HepG2 (cell line): ENCODE results near the gene SAA2. TPM values are rescaled to one million over a fixed set of nuclear protein-coding genes. Genes with fewer than 3 reads are reported as not detected.

Source experiments
- ATAC-seq: fragments of 200-7000 bp; cut with Tn5 transposase; 3 replicates; pipeline ENCODE4 v1.9.1; 2020; ENCODE audit warnings: mild to moderate bottlenecking, moderate library complexity
- BruUV-seq: library from RNA; stranded (reverse); fragments of 400-500 nt; replicated peaks from 2 replicates; lab custom pipeline; 2021; lab: Mats Ljungman, UMichigan
- CTCF ChIA-PET: fragments of 300-600 bp; formaldehyde crosslinking; extraction: SDS; loops from one replicate; lab custom pipeline; 2021; ENCODE audit warnings: low total read pairs, inconsistent platforms, low intra/inter-chr PET ratio; lab: Yijun Ruan, JAX
- POLR2A ChIA-PET: fragments of 350-600 bp; sonication (Branson Sonifier 250); formaldehyde crosslinking; loops from one replicate; lab custom pipeline; 2020; ENCODE audit warnings: antibody characterized with exemption, inconsistent platforms; lab: Yijun Ruan, JAX
- DNase-seq: peaks from one replicate; pipeline ENCODE4 v3.0.0-alpha.2; 2015; ENCODE audit warnings: low spot score
- FAIRE-seq: peaks from 3 replicates; lab custom pipeline; 2011; peaks lifted over from hg19 to GRCh38; lab: Jason Lieb, UNC
- H2AFZ ChIP-seq: one replicate; pipeline ENCODE4 v1.6.1; 2011; ENCODE audit warnings: low read length, inconsistent platforms
- H3K27ac ChIP-seq: fragments of 300-600 bp; 3 replicates; pipeline ENCODE4 v1.8.0; 2011; ENCODE audit warnings: mixed run types, mild to moderate bottlenecking, mixed read lengths, low read length, inconsistent platforms; ENCODE audit not compliant: insufficient read depth; ENCODE audit errors: extremely low read length
- H3K27me3 ChIP-seq, 2 experiments: fragments of 200-600 bp in 1 of 2; 2 replicates in 1 of 2; 3 replicates in 1 of 2; pipeline versions ENCODE4 v1.6.0 to v1.8.0; 2011; ENCODE audit warnings: low read length in 2 of 2, mild to moderate bottlenecking in 2 of 2, moderate library complexity in 2 of 2, inconsistent platforms in 1 of 2; ENCODE audit not compliant: insufficient read depth in 2 of 2, control insufficient read depth in 1 of 2
- H3K36me3 ChIP-seq, 2 experiments: fragments of 200-600 bp in 1 of 2; replicated peaks in 1 of 2; 2 replicates in 1 of 2; 3 replicates in 1 of 2; pipeline versions ENCODE4 v1.5.1 to v1.8.0; 2011; ENCODE audit warnings: low read length in 2 of 2, inconsistent platforms in 1 of 2; ENCODE audit not compliant: insufficient read depth in 2 of 2, control insufficient read depth in 1 of 2
- H3K4me1 ChIP-seq: 2 replicates; pipeline ENCODE4 v1.5.1; 2012; ENCODE audit warnings: low read length, inconsistent platforms; ENCODE audit not compliant: insufficient read depth
- H3K4me2 ChIP-seq: 2 replicates; pipeline ENCODE4 v1.6.0; 2011; ENCODE audit warnings: low read depth, low read length, inconsistent platforms
- H3K4me3 ChIP-seq, 3 experiments: fragments of 200-600 bp in 1 of 3; sonication (generic), shearing (Covaris generic) in 1 of 3; replicated peaks in 1 of 3; 2 replicates each; pipeline ENCODE4 v1.5.1; 2011 to 2016; ENCODE audit warnings: low read length in 3 of 3, inconsistent platforms in 2 of 3, low read depth in 2 of 3, mild to moderate bottlenecking in 2 of 3, control low read depth in 1 of 3, mixed read lengths in 1 of 3; ENCODE audit not compliant: insufficient read depth in 1 of 3
- H3K79me2 ChIP-seq: one replicate; pipeline ENCODE4 v1.6.1; 2011; ENCODE audit warnings: low read length, inconsistent platforms; ENCODE audit not compliant: insufficient read depth
- H3K9ac ChIP-seq: 2 replicates; pipeline ENCODE4 v1.6.0; 2011; ENCODE audit warnings: mild to moderate bottlenecking, low read depth, low read length, inconsistent platforms; ENCODE audit not compliant: insufficient read depth
- H3K9me3 ChIP-seq: 2 replicates; pipeline ENCODE4 v1.5.1; 2012; ENCODE audit warnings: mild to moderate bottlenecking, low read length
- H4K20me1 ChIP-seq: 2 replicates; pipeline ENCODE4 v1.6.0; 2011; ENCODE audit warnings: inconsistent platforms, mild to moderate bottlenecking, low read length, moderate library complexity; ENCODE audit not compliant: insufficient read depth
- NONO ChIP-seq, 2 experiments: fragments of 450-650 bp in 1 of 2; sonication (generic) in 1 of 2; formaldehyde crosslinking in 1 of 2; IDR thresholded peaks in 1 of 2; conservative IDR thresholded peaks in 1 of 2; 2 replicates each; pipeline versions ENCODE4 v1.6.1 to v1.8.0; 2017 to 2022; ENCODE audit warnings: mild to moderate bottlenecking in 1 of 2, missing genetic modification reagents in 1 of 2, moderate library complexity in 1 of 2
- ZNF33A ChIP-seq: sonication (generic); formaldehyde crosslinking; IDR thresholded peaks from 2 replicates; pipeline ENCODE4 v1.5.1; 2020; ENCODE audit warnings: missing genetic modification reagents, mild to moderate bottlenecking, moderate library complexity, borderline replicate concordance
- ZNF619 ChIP-seq: sonication (generic); formaldehyde crosslinking; IDR thresholded peaks from 2 replicates; pipeline ENCODE4 v1.4.0; 2020; ENCODE audit warnings: mild to moderate bottlenecking, missing genetic modification reagents
- WGBS: methylation state at CpG from one replicate; pipeline ENCODE4 v1.1.6; 2017; ENCODE audit warnings: low lambda C conversion rate; 5-methylcytosine and 5-hydroxymethylcytosine counted together
- in situ Hi-C: cut with HindIII; loops from 2 replicates; pipeline ENCODE4 v1.10.0; 2017; ENCODE audit warnings: low pct_unique_long_range_greater_than_20kb; ENCODE audit not compliant: extremely low pct_ligation_motif_present
- intact Hi-C: fragments of 100-400 bp; cut with micrococcal nuclease; formaldehyde crosslinking; loops from one replicate; pipeline ENCODE4 v1.10.0; 2022; ENCODE audit not compliant: unreplicated experiment
- polyA plus RNA-seq, 8 experiments: library from polyadenylated mRNA; depleted of rRNA in 3 of 8; stranded (reverse) in 7 of 8; unstranded in 1 of 8; fragments of >200 nt; fragmentation: Illumina TruSeq in 4 of 8; extraction: Trizol in 4 of 8; gene quantifications; 2 replicates each; pipeline versions ENCODE4 v1.2.1 to v1.2.3, GENCODE V29; 2011 to 2016; ENCODE audit warnings: low read depth in 4 of 8, missing spikeins in 1 of 8, mixed read lengths in 1 of 8; ENCODE audit not compliant: insufficient read depth in 1 of 8
- total RNA-seq, 5 experiments: library from RNA; depleted of rRNA; stranded (reverse); fragments of >200 nt; fragmentation: Illumina TruSeq; extraction: Trizol; gene quantifications; 2 replicates each; pipeline ENCODE4 v1.2.3, GENCODE V29; 2016; ENCODE audit warnings: low read depth in 1 of 5
- TF ChIP-seq, protein P1 (sequence below): sonication (generic); formaldehyde crosslinking; IDR thresholded peaks from 2 replicates; pipeline ENCODE4 v1.4.0; 2020; ENCODE audit warnings: missing genetic modification reagents
- TF ChIP-seq, protein P2 (sequence below): sonication (generic); formaldehyde crosslinking; IDR thresholded peaks from 2 replicates; pipeline ENCODE4 v1.8.0; 2022; ENCODE audit warnings: missing genetic modification reagents, mild to moderate bottlenecking, borderline replicate concordance
- TF ChIP-seq, protein P3 (sequence below): sonication (generic); formaldehyde crosslinking; IDR thresholded peaks from 2 replicates; pipeline ENCODE4 v1.9.0; 2021; ENCODE audit warnings: mild to moderate bottlenecking, missing genetic modification reagents
- TF ChIP-seq, protein P4 (sequence below): sonication (generic); formaldehyde crosslinking; IDR thresholded peaks from 2 replicates; pipeline ENCODE4 v1.4.0; 2020; ENCODE audit warnings: missing genetic modification reagents

The SAA2 gene
- total and polyA plus RNA-seq, 2 of the 13 experiments (the other 11 are each of a cell fraction or from before 2014, with no cell fraction given): 0.27 TPM; not detected in 1

DNA sequence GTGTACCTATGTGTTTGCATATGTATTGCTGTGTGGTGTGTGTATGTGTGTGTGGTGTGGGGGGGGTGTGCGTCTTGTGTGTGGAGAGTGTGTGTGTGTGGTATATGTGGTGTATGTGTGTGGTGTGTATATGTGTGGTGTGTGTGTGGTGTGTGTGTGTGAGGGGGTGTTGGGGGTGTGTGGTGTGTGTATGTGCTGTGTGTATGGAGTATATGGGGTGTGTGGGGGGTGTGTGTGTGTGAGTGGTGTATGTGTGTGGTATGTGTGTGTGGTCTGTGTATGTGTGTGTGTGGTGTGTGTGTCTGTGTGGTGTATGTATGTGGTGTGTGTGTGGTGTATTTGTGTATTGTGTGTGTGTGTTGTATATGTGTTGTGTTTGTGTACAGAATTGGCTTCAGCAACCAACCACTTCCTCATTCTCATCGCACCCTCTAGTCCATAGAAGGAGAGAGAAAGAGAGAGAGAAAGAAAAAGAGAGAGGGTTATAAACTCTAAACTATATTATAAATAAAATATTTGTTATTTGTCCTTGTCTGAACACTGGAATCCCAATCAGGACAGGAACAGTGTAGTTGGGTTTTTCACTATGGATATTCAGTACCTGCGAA lies 25.6 kb downstream of the SAA2 start:
- no peak overlapping the region for H3K9ac ChIP-seq
- in situ Hi-C loops: no loop called here

More for the DNA sequence above, 25.6 kb downstream of the SAA2 start:
- Histone ChIP-seq H3K27me3 (no peaks in the 10 kb centered on the region), H2AFZ (no peak overlapping the region), H3K4me1 (peaks cover 55% of the 10 kb centered on the region), H3K4me3 (no peak overlapping the region), H3K27ac (peak overlapping the region; percentile 92), H3K79me2 (no peaks in the 10 kb centered on the region), H3K9me3 (no peaks in the 10 kb centered on the region), H3K36me3 (no peaks in the 10 kb centered on the region), H4K20me1 (no peaks in the 10 kb centered on the region), H3K4me2 (no peak overlapping the region; the same call in 1 of the 2 replicates)
- peak; percentile 63 for FAIRE-seq
- ChIA-PET CTCF (no interaction called here), POLR2A (interaction anchor here (0.8 to 2.7 kb wide), 4 partner anchors 7 to 303 kb away, joined by 3 to 37 read pairs (median 4); partner anchors contain the start of gene SAA4)
- WGBS: 98% methylated on average over 3 of the region's 3 CpGs
- BruUV-seq: no TSS peak
- intact Hi-C loops: no loop called here
- ATAC-seq: no peak
- TF ChIP-seq ZNF33A (CRISPR knock-in tag) (no peak), ZNF619 (CRISPR knock-in tag) (no peak), NONO (IDR thresholded peaks at IDR 0.05) (no peak), NONO (CRISPR knock-in tag; conservative IDR thresholded peaks at IDR 0.05) (no peak)
- TF ChIP-seq, protein P1, sequence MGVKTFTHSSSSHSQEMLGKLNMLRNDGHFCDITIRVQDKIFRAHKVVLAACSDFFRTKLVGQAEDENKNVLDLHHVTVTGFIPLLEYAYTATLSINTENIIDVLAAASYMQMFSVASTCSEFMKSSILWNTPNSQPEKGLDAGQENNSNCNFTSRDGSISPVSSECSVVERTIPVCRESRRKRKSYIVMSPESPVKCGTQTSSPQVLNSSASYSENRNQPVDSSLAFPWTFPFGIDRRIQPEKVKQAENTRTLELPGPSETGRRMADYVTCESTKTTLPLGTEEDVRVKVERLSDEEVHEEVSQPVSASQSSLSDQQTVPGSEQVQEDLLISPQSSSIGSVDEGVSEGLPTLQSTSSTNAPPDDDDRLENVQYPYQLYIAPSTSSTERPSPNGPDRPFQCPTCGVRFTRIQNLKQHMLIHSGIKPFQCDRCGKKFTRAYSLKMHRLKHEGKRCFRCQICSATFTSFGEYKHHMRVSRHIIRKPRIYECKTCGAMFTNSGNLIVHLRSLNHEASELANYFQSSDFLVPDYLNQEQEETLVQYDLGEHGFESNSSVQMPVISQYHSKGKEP: no peak
- TF ChIP-seq, protein P2, sequence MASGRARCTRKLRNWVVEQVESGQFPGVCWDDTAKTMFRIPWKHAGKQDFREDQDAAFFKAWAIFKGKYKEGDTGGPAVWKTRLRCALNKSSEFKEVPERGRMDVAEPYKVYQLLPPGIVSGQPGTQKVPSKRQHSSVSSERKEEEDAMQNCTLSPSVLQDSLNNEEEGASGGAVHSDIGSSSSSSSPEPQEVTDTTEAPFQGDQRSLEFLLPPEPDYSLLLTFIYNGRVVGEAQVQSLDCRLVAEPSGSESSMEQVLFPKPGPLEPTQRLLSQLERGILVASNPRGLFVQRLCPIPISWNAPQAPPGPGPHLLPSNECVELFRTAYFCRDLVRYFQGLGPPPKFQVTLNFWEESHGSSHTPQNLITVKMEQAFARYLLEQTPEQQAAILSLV (CRISPR knock-in tag): no peak
- TF ChIP-seq, protein P3, sequence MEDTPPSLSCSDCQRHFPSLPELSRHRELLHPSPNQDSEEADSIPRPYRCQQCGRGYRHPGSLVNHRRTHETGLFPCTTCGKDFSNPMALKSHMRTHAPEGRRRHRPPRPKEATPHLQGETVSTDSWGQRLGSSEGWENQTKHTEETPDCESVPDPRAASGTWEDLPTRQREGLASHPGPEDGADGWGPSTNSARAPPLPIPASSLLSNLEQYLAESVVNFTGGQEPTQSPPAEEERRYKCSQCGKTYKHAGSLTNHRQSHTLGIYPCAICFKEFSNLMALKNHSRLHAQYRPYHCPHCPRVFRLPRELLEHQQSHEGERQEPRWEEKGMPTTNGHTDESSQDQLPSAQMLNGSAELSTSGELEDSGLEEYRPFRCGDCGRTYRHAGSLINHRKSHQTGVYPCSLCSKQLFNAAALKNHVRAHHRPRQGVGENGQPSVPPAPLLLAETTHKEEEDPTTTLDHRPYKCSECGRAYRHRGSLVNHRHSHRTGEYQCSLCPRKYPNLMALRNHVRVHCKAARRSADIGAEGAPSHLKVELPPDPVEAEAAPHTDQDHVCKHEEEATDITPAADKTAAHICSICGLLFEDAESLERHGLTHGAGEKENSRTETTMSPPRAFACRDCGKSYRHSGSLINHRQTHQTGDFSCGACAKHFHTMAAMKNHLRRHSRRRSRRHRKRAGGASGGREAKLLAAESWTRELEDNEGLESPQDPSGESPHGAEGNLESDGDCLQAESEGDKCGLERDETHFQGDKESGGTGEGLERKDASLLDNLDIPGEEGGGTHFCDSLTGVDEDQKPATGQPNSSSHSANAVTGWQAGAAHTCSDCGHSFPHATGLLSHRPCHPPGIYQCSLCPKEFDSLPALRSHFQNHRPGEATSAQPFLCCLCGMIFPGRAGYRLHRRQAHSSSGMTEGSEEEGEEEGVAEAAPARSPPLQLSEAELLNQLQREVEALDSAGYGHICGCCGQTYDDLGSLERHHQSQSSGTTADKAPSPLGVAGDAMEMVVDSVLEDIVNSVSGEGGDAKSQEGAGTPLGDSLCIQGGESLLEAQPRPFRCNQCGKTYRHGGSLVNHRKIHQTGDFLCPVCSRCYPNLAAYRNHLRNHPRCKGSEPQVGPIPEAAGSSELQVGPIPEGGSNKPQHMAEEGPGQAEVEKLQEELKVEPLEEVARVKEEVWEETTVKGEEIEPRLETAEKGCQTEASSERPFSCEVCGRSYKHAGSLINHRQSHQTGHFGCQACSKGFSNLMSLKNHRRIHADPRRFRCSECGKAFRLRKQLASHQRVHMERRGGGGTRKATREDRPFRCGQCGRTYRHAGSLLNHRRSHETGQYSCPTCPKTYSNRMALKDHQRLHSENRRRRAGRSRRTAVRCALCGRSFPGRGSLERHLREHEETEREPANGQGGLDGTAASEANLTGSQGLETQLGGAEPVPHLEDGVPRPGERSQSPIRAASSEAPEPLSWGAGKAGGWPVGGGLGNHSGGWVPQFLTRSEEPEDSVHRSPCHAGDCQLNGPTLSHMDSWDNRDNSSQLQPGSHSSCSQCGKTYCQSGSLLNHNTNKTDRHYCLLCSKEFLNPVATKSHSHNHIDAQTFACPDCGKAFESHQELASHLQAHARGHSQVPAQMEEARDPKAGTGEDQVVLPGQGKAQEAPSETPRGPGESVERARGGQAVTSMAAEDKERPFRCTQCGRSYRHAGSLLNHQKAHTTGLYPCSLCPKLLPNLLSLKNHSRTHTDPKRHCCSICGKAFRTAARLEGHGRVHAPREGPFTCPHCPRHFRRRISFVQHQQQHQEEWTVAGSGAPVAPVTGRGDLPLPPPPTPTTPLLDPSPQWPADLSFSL (CRISPR knock-in tag): peak; percentile 88
- TF ChIP-seq, protein P4, sequence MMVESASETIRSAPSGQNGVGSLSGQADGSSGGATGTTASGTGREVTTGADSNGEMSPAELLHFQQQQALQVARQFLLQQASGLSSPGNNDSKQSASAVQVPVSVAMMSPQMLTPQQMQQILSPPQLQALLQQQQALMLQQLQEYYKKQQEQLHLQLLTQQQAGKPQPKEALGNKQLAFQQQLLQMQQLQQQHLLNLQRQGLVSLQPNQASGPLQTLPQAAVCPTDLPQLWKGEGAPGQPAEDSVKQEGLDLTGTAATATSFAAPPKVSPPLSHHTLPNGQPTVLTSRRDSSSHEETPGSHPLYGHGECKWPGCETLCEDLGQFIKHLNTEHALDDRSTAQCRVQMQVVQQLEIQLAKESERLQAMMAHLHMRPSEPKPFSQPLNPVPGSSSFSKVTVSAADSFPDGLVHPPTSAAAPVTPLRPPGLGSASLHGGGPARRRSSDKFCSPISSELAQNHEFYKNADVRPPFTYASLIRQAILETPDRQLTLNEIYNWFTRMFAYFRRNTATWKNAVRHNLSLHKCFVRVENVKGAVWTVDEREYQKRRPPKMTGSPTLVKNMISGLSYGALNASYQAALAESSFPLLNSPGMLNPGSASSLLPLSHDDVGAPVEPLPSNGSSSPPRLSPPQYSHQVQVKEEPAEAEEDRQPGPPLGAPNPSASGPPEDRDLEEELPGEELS (CRISPR knock-in tag): no peak
- DNase-seq: no peak
